Activated naive CD4-positive, alpha-beta T cell treated with anti-CD3 and anti-CD28 coated beads, Interleukin-2, amount 50 U/mL, for 72 hours (primary cell): ENCODE measurements around the gene ISCA1. TPM values are rescaled to one million over a fixed set of nuclear protein-coding genes. Genes with fewer than 3 reads are reported as not detected.

Experiments
- total RNA-seq, 2 donors: library from RNA; stranded (reverse); gene quantifications; one replicate each; pipeline ENCODE4 v1.2.3, GENCODE V29; 2022

The ISCA1 gene
- total RNA-seq, 2 donors from 2014 or later = 19.4 to 23.6 TPM

Other genes with a start within 250 kb of the ISCA1 start
- 1 to 10 TPM in 1 of 2 donors, under 1 TPM in 1; 0.87 to 3.5 TPM for gene GOLM1, start 183.0 kb downstream of the ISCA1 start, total RNA-seq
- gene C9orf153, start 22.9 kb downstream of the ISCA1 start, total RNA-seq = under 1 TPM; 0.39 to 0.59 TPM
- 10 to 100 TPM; 33.7 to 45.3 TPM for gene TUT7, start 71.9 kb upstream of the ISCA1 start, total RNA-seq